Retinal pigment epithelial cell (primary cell): ENCODE measurements around the gene KCNIP2.
A peak's percentile ranks its signal among the peaks of the same experiment; 100 is the strongest.

ENCODE experiments used
- DNase-seq: peaks from one replicate; pipeline ENCODE4 v3.0.0-alpha.2; 2010; ENCODE audit warnings: low read depth
- H3K4me3 ChIP-seq: 2 replicates; pipeline ENCODE4 v1.5.1; 2011; ENCODE audit warnings: mild to moderate bottlenecking, low read length, control low read depth, moderate library complexity
- CTCF ChIP-seq: conservative IDR thresholded peaks from 2 replicates; pipeline ENCODE4 v1.5.1; 2011; ENCODE audit warnings: low read depth, low read length, control low read depth, inconsistent platforms

The KCNIP2 gene

GRCh38 chr10:101816376-101816775 lies 27.2 kb downstream of the KCNIP2 start:
- TF ChIP-seq CTCF: no peak
- DNase-seq: no peak
- H3K4me3 ChIP-seq: peak overlapping the region; percentile 83

- peak overlapping the region; percentile 83 for H3K4me3 ChIP-seq
- no peak for DNase-seq
Measured at GRCh38 chr10:101814466-101815071, 29.0 kb downstream of the KCNIP2 start.

GRCh38 chr10:101812606-101813005 lies 31.0 kb downstream of the KCNIP2 start:
- no peak overlapping the region for H3K4me3 ChIP-seq
- no peak for TF ChIP-seq CTCF
- no peak for DNase-seq

More at GRCh38 chr10:101814466-101815071, 29.0 kb downstream of the KCNIP2 start:
- TF ChIP-seq CTCF: no peak

- no peak overlapping the region for H3K4me3 ChIP-seq
- DNase-seq: no peak
- no peak for TF ChIP-seq CTCF
Measured at GRCh38 chr10:101807158-101807557, 36.4 kb downstream of the KCNIP2 start.

- no peak for TF ChIP-seq CTCF
- H3K4me3 ChIP-seq: no peak overlapping the region
- DNase-seq: no peak
Measured at GRCh38 chr10:101803511-101803910, 40.1 kb downstream of the KCNIP2 start.

GRCh38 chr10:101797403-101798059 lies 46.1 kb downstream of the KCNIP2 start:
- no peak for TF ChIP-seq CTCF

GRCh38 chr10:101793526-101793925 lies 50.1 kb downstream of the KCNIP2 start:
- no peak for DNase-seq
- no peak overlapping the region for H3K4me3 ChIP-seq
- no peak for TF ChIP-seq CTCF

More at GRCh38 chr10:101797403-101798059, 46.1 kb downstream of the KCNIP2 start:
- no peak for DNase-seq
- H3K4me3 ChIP-seq: no peak overlapping the region
